NCI-H524 treated with DMSO at 0.1 percent for 48 hours (cell line): ENCODE measurements around the gene ADAM15.

Experiments used
- DNase-seq: peaks from one replicate; lab custom pipeline; 2025; lab: John Stamatoyannopoulos, UW

Gene ADAM15

DNA sequence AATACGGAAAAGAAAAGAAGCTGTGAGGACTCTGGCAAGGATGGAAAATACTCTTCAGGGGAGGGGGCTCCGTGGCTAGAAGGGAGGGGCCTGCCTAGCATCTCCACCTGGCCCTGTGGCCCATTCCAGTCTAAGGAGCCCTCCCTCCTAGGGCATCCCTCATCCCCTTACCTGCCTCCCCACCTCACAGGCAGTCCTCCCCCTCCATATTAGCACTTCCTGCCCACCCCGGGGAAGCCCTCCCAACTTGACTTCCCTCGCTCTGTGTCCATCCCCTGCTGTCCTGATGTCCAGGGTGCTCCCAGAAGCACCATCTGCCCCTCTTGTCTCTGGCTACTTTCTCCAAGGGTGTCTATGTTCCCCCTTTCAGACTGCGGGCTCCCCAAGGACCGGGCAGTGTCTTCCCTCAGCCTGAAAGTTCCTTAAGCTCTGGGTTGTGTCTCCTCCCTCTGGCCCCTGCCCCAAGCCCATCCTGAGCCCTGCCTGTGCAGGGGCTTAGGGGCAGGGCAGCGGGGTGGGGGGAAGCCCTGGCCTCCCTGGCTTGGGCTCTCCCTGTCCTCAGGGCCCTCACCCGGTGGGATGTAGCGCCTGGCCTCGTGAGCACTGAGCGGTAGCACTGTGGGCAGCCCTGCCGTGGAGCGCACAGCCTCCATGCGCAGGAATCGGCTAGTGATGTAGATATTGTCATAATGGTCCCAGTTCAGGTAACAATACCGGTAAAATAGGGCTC lies 21.4 kb upstream of the ADAM15 start:
- no peak for DNase-seq

DNA sequence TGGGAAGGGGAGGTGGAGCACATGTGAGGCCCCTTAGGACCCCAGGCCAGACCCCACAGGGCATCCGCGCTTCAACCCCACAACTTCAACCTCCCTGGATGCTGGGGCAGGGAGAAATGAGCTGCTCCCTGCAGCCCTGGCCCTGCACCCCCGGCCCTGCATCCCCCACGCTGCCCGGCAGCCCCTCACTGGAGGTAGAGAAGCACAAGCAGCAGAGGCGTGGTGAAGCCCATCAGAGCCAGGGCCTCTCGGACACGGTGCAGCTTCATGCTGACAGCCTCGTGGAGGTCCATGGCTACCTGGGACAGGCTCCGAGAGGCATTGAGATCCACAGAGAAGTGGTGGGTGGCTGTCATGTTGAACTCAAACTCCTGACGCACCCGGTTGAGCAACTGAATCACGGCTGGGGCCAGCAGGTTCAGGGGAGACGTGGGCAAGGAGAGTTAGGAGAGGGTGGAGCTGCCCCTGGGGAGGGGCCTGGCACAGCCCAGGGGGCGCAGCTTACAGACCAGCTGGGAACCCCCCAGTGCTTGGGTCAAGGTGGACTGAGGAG lies 20.8 kb upstream of the ADAM15 start:
- no peak for DNase-seq

DNA sequence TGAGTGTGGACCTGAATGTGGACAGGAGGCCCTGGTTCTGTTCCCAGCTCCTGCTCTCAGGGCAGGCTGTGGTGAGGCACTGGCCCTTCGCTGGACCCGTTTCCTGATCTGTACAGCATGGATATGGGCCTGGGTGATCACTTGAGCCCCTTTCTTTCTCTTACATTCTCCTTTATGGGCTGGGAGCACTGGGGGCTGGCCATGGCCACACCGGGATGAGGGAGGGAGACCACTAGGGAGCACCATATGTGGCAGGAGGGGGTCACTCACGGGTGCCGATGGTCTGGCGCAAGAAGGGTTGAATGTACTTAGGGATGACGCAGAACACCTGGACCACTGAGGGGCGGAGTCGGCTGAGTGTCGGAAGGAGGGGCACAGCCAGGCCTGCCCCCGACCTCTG lies 20.2 kb upstream of the ADAM15 start:
- DNase-seq = no peak

DNA sequence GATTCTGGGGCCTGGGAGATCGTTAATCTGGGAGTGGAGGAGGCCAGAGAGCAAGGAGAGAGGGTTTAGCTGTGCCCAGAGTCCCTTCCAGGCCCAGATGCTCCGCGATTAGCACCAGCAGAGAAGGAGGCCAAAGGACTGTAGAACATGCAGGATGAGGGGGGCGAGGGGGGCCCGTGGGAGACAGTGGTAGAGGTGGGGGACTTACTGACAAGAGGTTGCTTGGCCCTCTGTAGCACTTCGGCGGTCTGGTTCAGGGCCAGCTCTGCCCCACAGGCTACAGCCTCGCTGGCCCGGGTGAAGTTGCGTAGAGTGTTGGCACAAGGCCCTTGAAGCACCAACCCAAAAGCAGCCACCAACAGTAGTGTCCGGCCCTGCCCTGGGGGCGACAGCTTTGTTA lies 18.2 kb upstream of the ADAM15 start:
- DNase-seq = no peak

DNA sequence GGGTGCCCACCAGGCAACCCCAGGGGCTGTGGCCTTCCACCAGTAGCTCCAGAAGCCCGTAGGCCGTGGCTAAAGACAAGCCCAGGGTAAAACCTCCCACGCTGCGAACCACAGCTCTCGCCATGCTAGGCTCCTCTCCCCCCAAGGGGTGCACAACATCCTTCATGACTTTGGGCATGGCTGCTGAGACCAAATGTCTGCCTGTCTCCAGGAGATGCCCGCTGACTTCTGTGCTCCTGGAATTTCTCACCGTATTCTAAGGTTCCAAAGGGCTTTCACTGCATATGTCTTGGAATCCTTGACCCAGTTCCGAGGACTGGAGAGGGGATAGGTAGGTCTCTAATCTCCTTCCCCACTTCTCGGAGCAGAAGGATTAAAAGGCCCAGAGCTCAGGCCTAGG lies 17.6 kb upstream of the ADAM15 start, which contains the start of the genes DCST1 and DCST2:
Gene DCST1 (plus strand): TSS at position 301 of the 400 bp plus-strand sequence. CDS start 213 bp downstream, outside the sequence.
Gene DCST2 (minus strand): TSS at position 258 of the 400 bp plus-strand sequence. CDS start 80 bp downstream, at position 178.
- no peak for DNase-seq

DNA sequence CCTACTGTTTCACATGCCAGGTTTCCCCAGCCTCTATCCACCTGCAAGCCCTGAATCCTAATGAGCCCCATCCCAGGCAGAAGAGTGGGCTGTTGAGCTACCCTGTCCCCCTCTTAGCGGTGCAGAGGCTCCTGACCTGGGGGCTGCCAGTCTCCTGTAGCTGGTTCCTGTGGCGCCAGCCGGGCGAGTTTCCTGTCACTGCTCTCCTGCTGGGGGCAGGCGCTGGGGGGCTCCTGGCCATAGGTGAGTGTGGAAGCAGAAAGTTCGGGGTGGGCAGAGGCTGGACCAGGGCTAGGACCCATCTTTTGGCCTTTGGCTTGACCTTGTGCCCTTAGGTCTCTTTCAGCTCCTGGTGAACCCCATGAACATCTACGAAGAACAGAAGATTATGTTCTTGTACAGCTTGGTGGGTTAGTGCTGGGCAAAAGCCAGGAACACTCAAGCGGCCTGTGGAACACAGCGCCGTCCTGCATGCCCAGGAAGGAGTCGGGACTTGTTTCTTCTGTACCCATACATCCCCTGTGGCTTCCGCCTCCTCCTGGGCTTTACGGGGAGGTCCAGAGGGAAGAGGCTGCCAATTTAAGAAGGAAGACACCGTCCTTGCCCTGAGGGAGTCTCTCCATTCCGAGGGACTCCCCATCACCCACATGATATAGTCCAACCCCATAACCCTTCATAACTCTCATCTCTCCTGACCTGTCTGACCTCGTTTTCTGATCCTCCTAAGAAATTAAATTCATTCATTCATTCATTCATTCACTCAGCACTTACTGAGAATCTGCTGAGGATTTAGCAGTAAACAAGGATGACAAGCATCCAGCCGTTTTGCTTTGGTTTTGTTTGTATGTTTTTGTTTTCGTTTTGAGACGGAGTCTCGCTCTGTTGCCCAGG lies 16.6 kb upstream of the ADAM15 start:
- DNase-seq = no peak

DNA sequence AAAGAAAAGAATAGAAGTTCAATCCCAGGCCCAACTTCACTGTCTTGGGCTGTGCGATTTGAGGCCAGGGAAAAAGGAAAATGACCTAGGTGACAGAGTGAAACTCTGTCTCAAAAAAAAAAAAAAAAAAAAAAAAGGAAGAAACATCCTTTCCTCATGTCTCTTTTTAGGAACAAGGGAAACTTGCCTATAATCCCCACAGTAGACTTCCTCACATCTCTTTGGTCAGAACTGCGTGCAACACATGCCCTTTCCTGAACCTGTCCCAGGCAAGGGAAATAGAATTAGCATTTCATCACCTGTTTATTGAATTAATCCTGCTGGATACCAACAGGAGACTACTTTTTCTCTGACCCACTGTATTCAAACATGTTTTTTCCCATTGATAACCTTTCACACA lies 15.2 kb upstream of the ADAM15 start:
- DNase-seq = no peak

DNA sequence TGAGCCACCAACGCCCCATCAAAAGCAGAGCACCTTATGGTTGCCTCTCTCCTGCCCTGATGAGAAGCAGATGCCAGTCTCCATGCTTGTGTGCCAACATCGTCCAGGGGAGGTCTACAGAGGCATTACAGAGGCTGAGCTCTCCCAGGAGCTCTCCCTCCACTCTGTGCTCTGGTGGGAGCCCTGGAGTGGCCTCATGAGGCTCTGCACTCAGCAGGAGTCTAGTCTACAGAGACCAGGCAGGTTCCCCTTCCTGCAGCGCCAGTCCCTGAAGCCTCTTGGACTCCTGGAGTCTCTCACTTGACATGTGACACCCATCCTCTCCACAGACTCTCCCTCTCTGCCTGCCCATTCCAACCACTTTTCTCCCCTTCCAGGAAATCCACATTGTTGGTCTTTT lies 14.1 kb upstream of the ADAM15 start:
- no peak for DNase-seq

DNA sequence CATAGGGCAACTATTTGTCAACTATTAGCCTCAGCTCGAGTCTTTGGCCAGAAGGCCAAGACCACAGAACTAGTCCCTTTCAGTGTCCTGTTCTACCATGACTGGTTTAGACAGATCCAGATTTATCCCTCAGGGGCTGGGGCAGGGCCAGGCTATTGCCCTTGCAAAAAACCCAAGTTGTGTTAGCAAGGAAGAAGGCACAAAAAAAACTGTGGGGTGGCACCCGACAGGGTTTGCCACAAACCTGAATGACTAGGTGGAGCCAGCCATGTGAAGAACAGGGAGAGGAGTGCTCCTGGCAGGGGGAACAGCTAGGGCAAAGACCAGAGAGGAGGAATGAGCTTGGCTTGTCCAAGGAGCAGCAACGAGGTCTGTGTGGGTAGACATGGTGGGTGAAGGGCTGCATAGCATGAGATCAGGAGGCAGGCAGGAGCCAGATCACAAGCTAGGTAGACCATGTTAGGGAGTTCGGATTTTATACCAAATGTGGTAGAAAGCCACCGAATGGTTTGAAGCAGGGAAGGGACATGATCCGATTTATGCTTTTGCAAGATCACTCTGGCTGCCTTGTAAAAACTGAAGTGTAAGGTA lies 13.2 kb upstream of the ADAM15 start:
- no peak for DNase-seq

DNA sequence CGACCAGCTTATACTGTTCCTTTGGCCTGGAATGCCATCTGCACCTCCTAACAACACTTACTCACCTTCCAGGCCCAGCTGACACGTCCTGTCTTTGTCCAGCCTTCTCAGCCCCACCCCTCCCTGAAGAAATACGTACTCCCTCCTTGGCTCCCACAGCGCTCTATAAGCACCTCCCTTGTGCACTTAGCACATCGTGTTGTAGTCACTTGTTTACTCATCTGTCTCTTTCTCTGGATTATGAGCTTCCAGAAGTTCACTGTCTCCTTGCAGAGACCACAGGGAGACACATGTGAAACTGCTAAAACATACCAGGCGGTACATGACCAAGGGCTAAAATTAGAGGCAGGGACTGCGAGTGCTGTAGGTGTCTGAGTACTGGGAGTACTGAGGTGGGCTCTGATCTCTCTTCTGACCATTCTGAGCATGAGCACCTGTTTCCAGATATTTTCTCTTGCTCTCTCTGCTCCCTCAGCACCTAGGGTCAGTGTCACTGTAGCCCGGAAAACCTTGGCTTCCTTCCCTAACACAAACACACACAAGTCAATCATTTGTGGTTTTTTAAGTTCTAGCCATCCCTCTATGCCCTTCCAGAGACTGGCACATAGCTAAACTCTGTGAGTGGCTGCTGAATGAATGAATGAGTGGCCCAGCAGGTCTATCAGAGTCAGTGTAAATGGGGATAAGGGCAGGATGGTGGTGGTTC lies 12.4 kb upstream of the ADAM15 start:
- DNase-seq = no peak

DNA sequence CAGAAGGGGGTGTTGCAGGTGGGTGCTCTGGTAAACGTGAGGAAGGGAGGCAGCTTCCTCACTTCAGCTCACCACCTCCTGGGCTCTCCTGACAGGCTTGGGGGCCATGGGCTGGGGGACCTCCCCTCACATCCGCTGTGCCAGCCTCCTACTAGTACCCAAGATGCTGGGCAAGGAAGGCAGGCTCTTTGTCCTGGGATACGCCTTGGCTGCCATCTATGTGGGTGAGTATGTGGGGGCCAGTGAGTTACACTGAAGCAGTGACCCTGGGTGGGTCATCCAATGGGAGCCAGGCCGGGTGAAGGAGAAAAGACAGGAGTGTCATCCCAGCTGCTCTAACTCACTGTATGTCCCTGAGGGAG lies 11.8 kb upstream of the ADAM15 start:
- DNase-seq = no peak

DNA sequence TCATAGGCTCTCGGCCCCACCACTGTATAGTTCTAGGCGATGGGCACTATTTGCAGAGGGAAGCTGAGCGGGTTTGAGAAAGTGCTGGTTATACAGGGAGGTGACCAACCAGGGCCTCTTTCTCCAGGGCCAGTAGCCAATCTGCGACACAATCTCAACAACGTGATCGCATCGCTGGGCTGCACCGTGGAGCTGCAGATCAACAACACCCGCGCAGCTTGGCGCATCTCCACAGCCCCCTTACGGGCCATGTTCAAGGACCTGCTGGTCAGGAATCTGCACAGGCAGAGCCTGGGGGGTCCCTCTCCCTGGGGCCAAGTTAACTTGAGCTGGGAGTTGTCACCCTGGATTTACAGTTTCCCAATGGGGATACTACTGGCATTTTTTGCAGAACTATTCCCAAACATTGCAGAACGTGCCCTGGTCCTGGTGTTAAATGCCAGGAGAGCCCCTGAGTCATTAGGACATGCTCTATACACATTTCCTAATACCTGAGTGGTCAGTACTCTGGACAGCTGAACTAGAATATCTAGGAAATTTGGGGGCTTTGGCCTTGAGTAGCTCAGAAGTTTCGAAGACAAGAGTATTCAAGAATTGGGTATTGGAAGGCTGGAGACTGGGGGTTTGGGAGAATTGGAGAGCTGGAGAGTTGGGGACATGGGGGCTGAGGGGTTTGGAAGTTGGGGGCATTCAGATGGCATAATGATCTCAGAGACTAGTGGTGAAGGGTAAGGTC lies 10.6 kb upstream of the ADAM15 start:
- no peak for DNase-seq

DNA sequence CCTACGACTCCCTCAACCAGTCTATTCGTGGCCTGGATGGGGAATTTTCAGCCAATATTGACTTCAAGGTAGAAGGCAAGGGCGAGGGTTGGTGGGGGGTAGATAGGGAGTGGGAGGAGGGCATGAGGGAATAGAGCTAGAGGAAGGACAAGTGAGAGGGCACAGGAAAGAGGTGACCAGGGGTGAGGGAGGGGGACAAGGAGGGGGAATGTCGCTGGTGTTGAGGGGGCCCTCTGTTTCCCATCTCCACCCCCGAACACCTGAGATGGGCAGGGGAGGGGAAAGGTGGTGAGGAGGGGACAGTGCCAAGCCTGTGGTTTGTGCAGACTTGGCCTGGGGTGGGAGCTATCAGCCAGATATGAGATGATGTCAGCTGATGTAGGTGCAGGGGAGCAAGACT lies 8.3 kb upstream of the ADAM15 start:
- DNase-seq = no peak

DNA sequence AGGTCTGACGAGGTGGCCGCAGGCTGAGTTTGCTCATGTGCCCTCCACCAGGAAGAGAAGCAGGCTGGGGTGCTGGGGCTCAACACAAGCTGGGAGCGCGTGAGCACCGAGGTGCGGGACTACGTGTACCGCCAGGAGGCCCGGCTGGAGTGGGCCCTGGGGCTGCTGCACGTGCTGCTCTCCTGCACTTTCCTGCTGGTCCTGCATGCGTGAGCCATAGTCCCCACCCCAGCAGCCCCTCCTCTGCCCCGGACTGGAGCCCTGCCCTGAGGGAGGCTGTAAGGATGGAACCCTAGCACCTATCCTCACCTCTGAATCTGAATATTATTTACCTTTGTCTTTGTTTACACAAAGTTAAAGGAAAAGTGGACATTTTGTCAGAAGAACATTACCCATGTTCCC lies 7.8 kb upstream of the ADAM15 start:
- no peak for DNase-seq

DNA sequence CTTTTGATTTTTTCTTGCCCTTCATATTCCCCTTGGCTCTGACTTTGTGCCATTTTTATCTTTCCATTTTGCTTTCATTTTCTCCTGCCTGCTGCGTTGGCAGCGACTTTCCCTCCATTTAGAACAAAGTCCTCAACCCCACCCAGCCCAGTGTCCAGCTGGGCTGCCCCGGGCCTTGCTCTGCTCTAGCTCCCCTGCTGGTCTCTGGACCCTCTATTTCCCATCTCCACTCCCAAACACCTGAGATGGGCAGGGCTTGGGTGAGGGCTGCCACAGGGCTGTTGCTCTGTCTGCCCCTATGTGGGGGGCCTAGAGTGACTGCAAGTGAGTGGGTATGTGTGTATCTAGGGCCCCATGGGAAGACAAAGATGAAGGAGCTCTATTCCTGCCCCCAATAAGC lies 7.3 kb upstream of the ADAM15 start:
- no peak for DNase-seq

DNA sequence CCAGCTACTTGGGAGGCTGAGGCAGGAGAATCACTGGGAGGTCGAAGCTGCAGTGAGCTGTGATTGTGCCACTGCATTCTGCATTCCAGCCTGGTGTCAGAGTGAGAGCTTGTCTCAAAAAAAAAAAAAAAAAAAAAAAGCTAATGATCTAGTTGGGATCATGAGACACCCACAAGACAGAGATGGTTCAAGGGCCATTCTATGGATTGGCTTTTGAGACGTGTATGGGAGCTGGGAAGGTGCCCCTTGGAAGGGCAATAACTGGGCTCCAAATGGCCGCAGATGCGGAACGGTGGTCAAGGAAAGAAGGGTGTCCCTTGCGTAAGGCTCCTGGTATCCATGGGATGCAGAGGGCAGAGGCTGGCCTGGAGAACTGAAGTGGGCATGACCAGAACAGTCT lies 6.8 kb upstream of the ADAM15 start:
- no peak for DNase-seq

DNA sequence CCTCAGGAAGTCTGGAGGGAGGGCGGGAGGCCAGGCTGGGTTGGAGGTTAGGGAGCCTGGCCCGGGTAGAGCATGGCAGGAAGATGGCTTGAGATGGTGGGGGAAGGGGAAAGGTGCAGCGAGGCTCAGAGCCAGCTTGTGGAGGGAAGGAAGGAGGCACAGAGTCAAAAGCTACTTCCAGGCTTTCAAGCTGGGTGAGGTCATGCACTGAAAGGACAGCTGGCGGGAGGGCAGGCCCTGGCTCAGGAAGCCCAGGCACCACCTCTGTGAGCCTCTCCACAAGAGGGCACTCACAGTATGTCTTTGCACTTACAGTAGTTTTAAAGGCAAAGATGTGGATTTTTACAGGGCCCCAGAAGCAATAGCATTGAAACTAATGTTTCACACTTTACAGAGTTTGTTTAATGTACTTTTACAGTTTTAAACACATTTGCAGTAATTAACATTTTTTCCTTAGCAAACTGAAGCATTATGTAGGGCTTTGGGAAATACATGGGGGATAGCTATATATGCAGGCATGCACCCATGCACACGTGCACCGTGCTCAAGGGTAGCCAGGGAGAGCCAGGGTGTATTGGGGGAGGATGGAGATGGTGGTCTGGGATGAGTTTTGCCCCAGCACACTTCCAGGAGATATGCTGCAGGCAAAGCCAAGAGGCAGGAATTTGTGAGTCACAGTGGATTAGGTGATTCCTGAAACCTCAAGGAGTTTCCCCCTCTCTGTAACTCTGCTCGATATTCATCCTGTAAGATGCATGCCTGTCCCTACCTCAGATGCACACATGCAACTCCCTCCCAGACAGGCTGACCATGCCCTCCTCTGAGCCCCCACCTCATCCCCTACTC lies 6.1 kb upstream of the ADAM15 start:
- no peak for DNase-seq

DNA sequence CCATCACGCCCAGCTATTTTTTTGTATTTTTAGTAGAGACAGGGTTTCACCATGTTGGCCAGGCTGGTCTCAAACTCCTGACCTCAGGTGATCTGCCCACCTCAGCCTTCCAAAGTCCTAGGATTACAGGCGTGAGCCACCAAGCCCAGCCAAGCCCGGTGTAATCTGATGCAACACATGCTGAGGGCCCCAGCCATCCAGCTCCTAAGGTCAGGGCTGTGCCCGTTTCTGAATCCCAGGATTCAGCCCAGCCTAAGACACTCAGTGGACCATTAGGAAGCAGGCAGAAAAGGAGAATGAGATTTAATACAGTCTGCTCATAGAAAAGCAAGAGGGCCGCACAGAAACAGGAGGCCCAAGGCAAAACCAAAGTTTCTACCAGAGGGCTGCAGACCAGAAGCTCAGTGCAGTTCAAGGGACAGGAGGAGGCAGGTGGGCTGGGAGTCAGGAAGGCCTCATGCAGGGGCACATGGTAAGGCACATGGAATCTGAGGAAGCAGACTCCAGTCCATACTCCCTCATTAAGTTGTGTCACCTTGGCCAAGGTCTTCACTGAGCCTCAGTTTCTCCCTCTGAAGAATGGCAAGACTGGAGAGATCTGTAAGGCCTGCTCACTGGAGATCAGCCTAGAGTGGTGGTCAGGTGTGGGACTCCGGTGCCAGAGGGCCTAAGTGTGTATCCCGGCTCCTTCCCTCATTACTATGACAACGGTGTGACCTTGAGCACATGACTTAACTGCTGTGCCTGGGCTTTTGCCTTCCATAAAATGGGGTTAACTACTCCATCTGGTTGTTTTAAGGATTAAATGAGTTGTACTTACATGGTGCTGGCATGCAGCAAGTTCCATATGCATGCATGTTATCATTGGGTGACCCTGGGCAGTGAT lies 2.4 kb upstream of the ADAM15 start:
- no peak for DNase-seq
